HG03378 (cell line): ENCODE data around the gene ARMC10.
A peak's percentile ranks its signal among the peaks of the same experiment; 100 is the strongest.
"Not testable (repeated sequence)": the region's sequence is repeated elsewhere in the genome, so short reads cannot be mapped to it uniquely, and the experiment has no call there.

Experiments used
- ATAC-seq: cut with Tn5 transposase; IDR thresholded peaks from one replicate; pipeline ENCODE4 v1.9.1; 2021; ENCODE audit warnings: mild to moderate bottlenecking, moderate library complexity; ENCODE audit not compliant: unreplicated experiment

The ARMC10 gene

GRCh38 chr7:103074519-103075336 lies at the start of gene ARMC10, which contains the start of gene FBXL13:
TSS of gene ARMC10 (plus strand) at chr7:103075140. CDS start at chr7:103075273, 133 bp downstream.
TSS of gene FBXL13 (minus strand) at chr7:103074796.
- ATAC-seq: peak; percentile 83

DNA sequence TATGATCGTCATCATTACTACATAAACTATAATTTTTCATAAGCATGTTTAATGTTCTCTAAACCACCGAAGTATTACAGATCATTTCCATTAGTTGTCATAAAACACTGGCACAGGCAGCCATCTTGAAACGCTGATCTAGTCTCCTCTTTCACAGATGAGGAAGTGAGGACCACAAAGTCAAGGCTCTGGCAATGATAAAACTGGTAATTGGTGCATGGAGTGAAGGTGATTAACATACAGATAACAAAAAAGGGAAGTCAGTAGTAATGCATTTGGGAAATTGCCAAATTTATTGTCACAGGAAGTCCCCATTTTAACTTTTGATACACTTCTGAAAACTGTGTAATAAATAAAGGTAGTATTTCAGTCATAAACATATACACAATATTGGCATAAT lies 49.6 kb upstream of the ARMC10 start:
- no peak for ATAC-seq

GRCh38 chr7:103031024-103031423 lies 43.9 kb upstream of the ARMC10 start:
- no peak for ATAC-seq

GRCh38 chr7:103031781-103032180 lies 43.2 kb upstream of the ARMC10 start:
- ATAC-seq: no peak

DNA sequence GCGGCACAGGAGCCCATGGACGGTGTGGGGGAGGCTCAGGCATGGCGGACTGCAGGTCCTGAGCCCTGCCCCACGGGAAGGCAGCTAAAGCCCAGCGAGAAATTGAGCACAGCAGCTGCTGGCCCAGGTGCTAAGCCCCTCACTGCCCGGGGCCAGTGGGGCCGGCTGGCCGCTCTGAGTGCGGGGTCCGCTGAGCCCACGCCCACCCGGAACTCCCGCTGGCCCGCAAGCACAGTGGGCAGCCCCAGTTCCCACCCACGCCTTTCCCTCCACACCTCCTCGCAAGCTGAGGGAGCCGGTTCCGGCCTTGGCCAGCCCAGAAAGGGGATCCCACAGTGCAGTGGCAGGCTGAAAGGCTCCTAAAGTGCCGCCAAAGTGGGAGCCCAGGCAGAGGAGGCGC lies 40.6 kb upstream of the ARMC10 start:
- ATAC-seq: not testable (repeated sequence)

DNA sequence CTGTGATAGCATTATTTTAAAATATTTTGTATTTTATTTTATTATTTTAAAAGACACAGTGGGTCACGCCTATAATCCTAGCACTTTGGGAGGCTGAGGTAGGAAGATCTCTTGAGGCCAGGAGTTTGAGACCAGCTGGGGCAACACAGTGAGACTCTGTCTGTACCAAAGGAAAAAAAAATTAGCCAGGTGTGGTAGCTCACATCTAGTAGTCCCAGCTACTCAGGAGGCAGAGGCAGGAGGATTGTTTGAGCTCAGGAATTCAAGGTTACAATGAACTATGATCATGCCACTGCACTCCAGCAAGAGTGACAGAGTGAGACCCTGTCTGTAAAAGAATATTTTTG lies 37.5 kb upstream of the ARMC10 start:
- no peak for ATAC-seq

DNA sequence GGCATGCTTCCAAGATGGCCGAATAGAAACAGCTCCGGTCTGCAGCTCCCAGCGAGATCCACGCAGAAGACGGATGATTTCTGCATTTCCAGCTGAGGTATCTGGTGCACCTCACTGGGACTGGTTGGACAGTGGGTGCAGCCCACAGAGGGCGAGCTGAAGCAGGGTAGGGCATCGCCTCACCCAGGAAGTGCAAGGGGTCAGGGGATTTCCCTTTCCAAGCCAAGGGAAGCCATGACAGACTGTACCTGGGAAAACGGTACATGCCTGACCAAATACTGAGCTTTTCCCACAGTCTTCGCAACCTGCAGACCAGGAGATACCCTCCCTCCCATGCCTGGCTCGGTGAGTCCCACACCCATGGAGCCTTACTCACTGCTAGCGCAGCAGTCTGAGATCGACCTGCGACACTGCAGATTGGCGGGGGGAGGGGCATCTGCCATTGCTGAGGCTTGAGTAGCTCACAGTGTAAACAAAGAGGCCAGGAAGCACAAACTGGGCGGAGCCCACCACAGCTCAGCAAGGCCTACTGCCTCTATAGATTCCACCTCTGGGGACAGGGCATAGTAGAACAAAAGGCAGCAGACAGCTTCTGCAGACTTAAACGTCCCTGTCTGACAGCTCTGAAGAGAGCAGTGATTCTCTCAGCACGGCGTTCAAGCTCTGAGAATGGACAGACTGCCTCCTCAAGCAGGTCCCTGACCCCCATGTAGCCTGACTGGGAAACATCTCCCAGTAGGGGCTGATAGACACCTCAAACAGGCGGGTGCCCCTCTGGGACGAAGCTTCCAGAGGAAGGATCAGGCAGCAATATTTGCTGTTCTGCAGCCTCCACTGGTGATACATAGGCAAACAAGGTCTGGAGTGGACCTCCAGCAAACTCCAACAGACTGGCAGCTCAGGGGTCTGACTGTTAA lies 36.9 kb upstream of the ARMC10 start:
- not testable (repeated sequence) for ATAC-seq

DNA sequence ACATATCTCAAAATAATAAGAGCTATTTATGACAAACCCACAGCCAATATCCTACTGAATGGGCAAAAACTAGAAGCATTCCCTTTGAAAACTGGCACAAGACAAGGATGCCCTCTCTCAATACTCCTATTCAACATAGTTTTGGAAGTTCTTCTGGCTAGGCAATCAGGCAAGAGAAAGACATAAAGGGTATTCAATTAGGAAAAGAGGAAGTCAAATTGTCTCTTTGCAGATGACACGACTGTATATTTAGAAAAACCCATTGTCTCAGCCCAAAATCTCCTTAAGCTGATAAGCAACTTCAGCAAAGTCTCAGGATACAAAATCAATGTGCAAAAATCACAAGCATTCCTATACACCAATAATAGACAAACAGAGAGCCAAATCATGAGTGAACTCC lies 33.1 kb upstream of the ARMC10 start:
- ATAC-seq: not testable (repeated sequence)

DNA sequence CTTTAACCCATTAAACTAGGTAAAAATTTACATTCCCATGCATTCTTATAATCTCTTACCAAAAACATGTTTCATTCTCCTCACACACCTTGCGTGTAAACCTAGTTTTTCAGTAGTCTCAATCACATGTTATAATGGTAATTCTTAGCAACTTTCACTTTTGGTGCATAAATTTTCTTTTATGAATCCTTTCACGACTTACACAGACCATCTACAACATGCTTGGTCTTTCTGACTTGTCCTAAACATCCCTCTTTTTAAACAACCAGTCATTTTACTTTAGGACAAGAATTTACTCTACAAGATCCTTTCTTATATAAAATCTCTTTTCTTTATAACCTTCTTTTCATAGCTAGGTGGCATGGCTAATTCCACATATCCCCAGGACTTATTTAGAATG lies 26.1 kb upstream of the ARMC10 start:
- no peak for ATAC-seq

DNA sequence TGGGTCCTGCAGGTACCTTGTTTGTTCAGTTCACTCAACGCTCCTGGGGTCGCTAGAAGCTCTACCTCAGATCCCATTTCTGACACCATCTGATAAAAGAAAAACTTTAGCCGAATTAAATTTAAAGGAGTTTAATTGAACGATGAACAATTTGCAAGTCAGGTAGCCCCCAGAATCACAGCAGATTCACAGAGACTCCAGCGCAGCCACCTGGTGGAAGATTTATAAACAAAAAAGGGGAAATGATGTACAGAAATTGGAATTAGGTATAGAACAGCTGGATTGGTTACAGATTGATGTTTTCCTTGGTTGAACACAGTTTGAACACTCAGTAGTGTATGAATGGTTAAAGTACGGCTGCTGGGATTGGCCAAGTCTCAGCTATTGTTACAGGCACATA lies 23.4 kb upstream of the ARMC10 start:
- ATAC-seq: no peak

DNA sequence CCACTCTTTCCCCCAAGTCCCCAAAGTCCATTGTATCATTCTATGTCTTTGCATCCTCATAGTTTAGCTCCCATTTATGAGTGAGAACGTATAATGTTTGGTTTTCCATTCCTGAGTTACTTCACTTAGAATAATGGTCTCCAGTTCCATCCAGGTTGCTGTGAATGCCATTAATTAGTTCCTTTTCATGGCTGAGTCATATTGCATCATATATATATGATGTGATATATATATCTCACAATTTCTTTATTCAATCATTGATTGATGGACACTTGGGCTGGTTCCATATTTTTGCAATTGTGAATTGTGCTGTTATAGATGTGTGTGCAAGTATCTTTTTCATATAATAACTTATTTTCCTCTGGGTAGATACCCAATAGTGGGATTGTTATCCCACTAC lies 18.9 kb upstream of the ARMC10 start:
- not testable (repeated sequence) for ATAC-seq

DNA sequence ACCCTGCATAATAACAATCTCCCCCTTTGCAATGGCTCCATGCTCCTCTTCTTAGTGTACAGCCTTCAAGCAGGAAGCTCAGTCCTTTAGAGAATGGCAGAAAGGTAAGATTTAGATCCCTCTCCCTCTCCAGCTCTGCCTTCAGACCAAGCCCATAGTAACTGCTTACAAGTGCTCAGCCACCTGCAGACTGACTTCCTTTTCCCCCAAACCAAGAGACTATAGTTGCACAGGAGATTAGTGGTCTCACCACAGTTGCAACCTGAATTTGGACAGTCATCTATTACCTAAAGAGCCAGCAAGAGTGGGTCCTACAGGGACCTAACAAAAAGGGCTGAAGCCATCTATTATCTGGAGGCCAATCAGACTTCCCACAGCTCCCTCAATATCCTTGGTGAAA lies 16.8 kb upstream of the ARMC10 start:
- ATAC-seq: no peak

DNA sequence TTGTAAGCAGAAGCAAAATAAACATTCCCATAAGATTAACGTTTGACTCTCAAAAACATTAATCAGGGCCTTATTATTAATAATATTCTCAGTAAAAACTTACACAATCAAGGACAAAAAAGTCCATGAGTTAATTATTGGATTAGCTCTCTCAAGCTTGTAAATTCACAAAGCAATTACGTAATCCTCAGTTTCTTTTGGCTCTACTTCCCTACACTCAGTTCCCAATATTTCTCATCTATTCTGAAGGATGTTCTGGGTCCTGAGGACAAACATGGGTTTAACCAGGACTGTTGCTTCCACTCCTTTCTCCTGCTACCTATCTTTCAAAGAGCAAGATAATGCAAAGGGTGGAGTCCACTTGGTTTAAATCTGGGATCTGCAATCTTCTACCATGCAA lies 15.5 kb upstream of the ARMC10 start:
- ATAC-seq: no peak

DNA sequence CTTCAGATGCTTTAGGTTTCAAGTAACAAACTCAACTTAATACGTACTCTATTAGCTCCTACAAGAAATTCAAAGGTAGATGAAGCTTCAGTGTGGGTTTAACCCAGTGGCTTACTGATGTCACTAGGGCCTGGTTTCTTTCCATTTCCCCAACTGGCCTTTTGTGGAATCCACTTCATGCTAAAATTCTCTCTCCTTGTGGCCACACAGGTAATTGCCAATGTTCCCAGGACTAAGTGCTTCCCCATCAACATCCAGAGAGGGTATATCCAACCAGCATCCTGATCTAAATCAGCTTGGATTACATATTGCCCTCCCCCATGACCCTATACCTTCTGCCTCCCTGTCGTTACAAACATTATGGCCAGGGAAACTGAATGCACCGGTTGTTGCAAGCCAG lies 11.0 kb upstream of the ARMC10 start:
- ATAC-seq: no peak

GRCh38 chr7:103065667-103066066 lies 9.3 kb upstream of the ARMC10 start:
- no peak for ATAC-seq

DNA sequence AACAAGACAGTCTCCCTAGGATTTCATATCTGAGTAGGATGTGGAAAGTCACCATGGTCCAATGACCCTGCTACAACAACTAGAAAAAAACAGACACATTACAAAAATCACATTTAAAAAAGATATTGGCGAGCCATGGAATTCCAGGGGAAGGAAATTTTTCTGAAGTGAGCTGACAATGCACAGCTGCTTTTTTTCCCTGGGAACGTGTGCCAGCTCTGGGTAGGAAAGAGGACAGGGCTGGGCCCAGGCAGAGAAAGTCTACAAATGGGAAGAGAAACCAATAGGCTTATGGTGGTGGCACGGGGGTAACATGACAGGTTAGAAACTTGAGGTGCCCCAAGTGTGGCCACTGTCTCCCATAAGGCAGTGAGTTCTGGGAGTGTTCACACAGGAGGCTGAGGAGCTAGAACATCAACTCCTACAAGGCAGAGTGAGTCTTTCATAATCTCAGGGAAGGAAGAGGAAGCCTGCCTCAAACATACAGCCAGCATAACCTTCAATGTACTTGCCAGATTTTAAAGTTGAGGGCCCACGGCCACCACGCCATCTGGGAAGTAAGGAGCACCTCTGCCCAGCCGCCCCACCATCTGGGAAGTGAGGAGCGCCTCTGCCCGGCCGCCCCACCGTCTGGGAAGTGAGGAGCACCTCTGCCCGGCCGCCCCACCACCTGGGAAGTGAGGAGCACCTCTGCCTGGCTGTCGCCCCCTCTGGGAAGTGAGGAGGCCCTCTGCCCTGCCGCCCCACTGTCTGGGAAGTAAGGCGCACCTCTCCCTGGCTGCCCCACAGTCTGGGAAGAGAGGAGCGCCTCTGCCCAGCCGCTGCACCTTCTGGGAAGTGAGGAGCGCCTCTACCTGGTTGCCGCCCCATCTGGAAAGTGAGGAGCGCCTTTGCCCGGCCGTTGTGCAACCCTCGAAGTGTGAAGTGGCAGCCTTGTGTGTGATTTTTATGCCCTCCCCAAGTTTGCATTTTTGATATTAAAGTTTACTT lies 6.2 kb upstream of the ARMC10 start:
- no peak for ATAC-seq

- no peak for ATAC-seq
These were observed 3.9 kb upstream of the ARMC10 start for GRCh38 chr7:103071000-103071399.

- ATAC-seq: no peak
These were observed 886 bp upstream of the ARMC10 start for GRCh38 chr7:103073989-103074518.

GRCh38 chr7:103075337-103075918 lies 488 bp downstream of the ARMC10 start:
- peak; percentile 44 for ATAC-seq

DNA sequence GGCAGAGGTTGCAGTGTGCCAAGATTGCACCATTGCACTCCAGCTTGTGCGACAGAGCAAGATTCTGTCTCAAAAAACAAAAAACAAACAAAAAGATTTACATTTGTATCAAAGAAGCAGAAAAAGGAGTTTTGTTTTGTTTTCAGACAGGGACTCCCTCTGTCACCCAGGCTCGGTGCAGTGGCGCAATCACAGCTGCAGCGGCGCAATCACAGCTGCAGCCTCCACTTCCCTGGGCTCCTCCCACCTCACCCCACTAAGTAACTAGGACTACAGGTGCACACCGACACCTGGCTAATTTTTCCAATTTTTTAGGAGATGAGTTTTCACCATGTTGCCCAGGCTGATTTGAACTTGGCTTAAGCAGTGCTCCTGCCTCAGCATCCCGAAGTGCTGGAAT lies 1.8 kb downstream of the ARMC10 start:
- no peak for ATAC-seq
